Measurements from ENCODE around the gene SAG.

Gene SAG

GRCh38 chr2:233380132-233380895 lies 72.7 kb downstream of the SAG start:
- no peak for DNase-seq (ENCODE audit: low spot score)

DNA sequence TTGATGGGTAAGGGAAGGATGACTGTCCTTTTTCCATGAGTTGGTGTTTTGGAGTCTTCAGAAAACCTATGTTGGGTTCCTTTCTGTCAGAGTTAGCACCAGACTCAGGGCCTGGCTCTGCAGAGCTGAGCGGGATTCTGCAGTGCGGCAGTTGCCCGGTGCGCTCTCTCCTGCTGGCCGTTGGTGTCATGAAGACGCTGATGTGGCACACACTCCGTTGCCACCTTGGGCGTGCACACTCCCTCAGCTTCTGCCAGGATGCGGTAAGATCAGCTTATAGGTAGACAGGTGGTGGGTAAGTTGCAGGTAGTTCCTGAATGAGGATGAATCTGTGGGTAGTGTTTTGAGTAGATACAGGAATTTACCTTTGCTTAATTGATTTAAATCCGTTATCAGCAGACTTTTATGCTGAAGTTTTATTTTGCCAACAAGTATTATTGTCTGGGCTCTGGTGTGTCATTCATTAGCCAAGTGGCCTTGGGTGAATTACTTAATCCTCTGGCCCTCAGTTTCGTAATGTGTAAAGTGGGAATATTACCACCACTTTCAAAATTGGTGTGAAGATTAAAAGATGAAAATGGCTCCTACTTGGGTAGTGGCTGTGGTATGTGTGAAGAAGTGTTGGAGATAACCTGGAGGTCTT lies 73.5 kb downstream of the SAG start:
- DNase-seq (ENCODE audit: low spot score), result no peak

DNA sequence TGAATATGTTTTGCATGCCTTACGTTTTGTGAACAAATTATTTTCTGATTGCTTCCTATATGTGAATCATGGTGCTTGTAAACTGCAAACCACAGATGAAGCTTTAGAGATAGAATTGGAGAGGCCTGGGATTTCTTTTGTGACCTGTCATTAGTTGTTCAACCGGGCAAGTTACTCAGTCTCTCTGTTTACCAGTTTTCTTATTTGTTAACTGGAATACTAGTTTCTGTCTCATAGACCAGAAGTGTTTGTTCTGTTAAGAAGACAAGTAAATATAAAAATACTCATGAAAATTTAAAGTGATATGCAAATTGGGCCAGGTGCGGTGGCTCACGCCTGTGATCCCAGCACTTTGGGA lies 74.0 kb downstream of the SAG start:
- no peak for DNase-seq (ENCODE audit: low spot score)

- no peak for DNase-seq (ENCODE audit: low spot score)
Measured at GRCh38 chr2:233384015-233384414, 76.4 kb downstream of the SAG start.

DNA sequence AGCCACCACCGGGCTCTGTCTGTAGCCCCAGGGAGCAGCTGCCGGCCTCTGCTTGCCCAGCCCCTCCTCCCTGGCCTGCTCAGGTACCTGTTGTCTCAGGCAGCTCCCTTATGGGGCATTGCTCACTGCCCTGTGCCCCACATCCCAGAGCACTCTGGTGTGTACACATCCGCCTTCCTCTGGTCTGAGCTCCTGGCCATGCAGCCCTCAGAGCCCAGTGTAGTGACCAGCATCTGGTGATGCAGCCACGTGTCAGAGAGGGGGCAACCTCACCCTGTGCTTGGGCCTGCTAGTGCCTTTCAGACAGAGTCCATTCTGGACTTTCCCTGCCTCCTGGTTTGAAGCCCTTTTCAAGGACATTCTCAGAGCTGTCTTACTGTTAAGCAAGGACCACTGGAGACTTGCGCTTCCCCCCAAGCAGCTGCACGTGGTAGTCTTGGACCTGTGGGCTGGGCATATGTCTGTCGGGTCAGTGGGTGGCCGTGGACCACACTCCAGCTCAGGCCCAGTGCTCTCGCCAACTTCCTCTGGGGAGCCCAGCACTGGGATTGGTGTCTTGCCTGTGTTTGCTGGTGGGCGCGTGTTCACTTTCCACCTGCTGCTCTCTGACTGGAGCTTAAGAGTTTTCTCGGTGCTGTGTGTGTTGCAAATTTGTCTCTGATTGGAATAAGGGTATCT lies 77.3 kb downstream of the SAG start:
- no peak for DNase-seq (ENCODE audit: low spot score)

GRCh38 chr2:233385489-233386044 lies 78.0 kb downstream of the SAG start:
- no peak for DNase-seq (ENCODE audit: low spot score)

- DNase-seq (ENCODE audit: low spot score), result no peak
Measured at GRCh38 chr2:233386382-233387041, 78.9 kb downstream of the SAG start.

- no peak for DNase-seq (ENCODE audit: low spot score)
Measured at GRCh38 chr2:233387225-233387624, 79.6 kb downstream of the SAG start.

DNA sequence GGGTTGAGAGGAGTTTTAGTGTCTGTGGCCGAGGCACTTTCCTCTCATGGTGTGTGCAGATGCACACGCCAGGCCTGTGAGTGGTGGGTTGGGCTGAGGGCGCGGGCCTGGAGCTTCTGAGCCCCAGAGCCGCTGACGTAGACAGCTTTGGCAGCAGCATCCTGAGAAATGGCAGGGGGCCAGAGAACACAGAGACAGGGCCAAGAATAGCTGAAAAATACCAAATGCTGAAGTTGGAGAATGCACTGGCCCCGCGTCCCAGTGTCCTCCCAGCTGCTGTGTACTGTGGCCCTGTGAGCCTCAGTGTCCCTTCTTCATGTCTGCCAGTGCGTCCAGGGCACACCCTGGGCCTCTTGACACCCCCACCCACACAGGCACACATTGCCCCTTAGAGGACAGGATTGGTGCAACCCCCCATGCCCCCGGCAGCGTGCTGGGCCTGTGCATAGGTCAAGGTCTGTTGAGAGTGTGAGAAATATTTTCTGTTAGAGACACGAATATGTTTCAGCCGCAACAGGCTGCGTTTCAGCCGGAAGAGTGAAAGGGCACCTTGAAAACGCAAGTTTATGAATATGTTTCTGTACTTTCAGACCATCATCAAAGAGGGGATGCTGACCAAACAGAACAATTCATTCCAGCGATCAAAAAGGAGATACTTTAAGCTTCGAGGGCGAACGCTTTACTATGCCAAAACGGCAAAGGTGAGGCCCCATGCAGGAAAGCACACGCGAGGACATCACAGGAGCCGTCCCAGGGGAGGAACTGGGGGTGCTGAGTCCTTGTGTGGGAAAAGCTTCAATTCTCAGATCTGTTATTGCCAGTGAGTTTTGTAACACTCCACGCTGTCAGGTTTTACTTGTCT lies 80.3 kb downstream of the SAG start:
- no peak for DNase-seq (ENCODE audit: low spot score)

- DNase-seq (ENCODE audit: low spot score), result no peak
Measured at GRCh38 chr2:233389601-233390125, 82.0 kb downstream of the SAG start.

DNA sequence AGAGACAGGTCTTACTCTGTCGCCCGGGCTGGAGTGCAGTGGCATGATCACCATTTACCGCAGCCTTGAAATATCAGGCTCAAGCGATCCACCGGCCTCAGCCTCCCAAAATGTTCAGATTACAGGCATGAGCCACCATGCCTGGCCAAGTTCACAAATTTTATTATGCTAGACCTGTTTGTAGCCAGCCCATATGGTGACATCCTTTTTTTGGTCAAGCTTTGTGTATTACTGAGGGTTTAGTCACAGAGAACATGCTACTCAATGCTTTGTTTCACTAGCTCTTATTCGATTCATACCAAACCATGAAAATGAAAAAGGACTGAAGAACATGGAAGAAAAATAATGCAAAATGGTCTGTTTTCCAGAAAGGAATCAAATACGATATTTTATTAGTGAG lies 88.1 kb downstream of the SAG start:
- no peak for DNase-seq (ENCODE audit: low spot score)
